GM23338 (cell line): ENCODE measurements around the gene ZAP70. TPM values are rescaled to one million over a fixed set of nuclear protein-coding genes. Genes with fewer than 3 reads are reported as not detected.
A peak's percentile ranks its signal among the peaks of the same experiment; 100 is the strongest.
"Not testable (repeated sequence)": the region's sequence is repeated elsewhere in the genome, so short reads cannot be mapped to it uniquely, and the experiment has no call there.

Source experiments
- ATAC-seq: fragments of 200-7000 bp; cut with Tn5 transposase; 3 replicates; pipeline ENCODE4 v1.9.1; 2020
- DNase-seq: peaks from one replicate; pipeline ENCODE4 v3.0.0-alpha.2; 2015; ENCODE audit warnings: low spot score
- H2AFZ ChIP-seq: fragments of 200-600 bp; sonication (generic); 2 replicates; pipeline ENCODE4 v1.8.0; 2016; ENCODE audit warnings: antibody characterized with exemption, mild to moderate bottlenecking, moderate library complexity
- H3F3A ChIP-seq: fragments of 200-600 bp; sonication (generic); replicated peaks from 2 replicates; pipeline ENCODE4 v1.8.0; 2017; ENCODE audit warnings: antibody characterized with exemption, mixed run types, low read depth
- H3K27ac ChIP-seq: fragments of 200-600 bp; sonication (generic); 2 replicates; pipeline ENCODE4 v1.6.1; 2016; ENCODE audit warnings: low read depth
- H3K27me3 ChIP-seq: fragments of 200-600 bp; sonication (generic); 2 replicates; pipeline ENCODE4 v1.8.0; 2016; ENCODE audit warnings: mild to moderate bottlenecking, mixed run types, moderate library complexity; ENCODE audit not compliant: insufficient read depth
- H3K36me3 ChIP-seq: fragments of 200-600 bp; sonication (generic); 2 replicates; pipeline ENCODE4 v1.8.0; 2016; ENCODE audit warnings: mild to moderate bottlenecking; ENCODE audit not compliant: insufficient read depth
- H3K4me1 ChIP-seq: fragments of 200-600 bp; sonication (generic); 2 replicates; pipeline ENCODE4 v1.8.0; 2016; ENCODE audit warnings: mild to moderate bottlenecking, moderate library complexity; ENCODE audit not compliant: insufficient read depth
- H3K4me2 ChIP-seq: fragments of 200-600 bp; sonication (generic); 2 replicates; pipeline ENCODE4 v1.7.1; 2017; ENCODE audit warnings: mixed run types
- H3K4me3 ChIP-seq: fragments of 200-600 bp; sonication (generic); 2 replicates; pipeline ENCODE4 v1.6.1; 2016; ENCODE audit warnings: mixed run types
- H3K79me2 ChIP-seq: fragments of 200-600 bp; sonication (generic); replicated peaks from 2 replicates; pipeline ENCODE4 v1.8.0; 2017; ENCODE audit warnings: mild to moderate bottlenecking; ENCODE audit not compliant: insufficient read depth
- H3K9me2 ChIP-seq: fragments of 200-600 bp; sonication (generic); 2 replicates; pipeline ENCODE4 v1.8.0; 2017; ENCODE audit not compliant: insufficient read depth
- H4K20me1 ChIP-seq: fragments of 200-600 bp; sonication (generic); replicated peaks from 2 replicates; pipeline ENCODE4 v1.8.0; 2017; ENCODE audit warnings: mild to moderate bottlenecking; ENCODE audit not compliant: insufficient read depth
- H3K27ac Mint-ChIP-seq: 2 replicates; pipeline ENCODE4 v1.8.0; 2020; ENCODE audit warnings: inconsistent platforms, mild to moderate bottlenecking, moderate library complexity, mixed read lengths
- H3K27me3 Mint-ChIP-seq: 3 replicates; pipeline ENCODE4 v1.8.0; 2022; ENCODE audit warnings: low read depth, mild to moderate bottlenecking, moderate library complexity, mixed read lengths, inconsistent platforms; ENCODE audit not compliant: insufficient read depth, poor library complexity
- H3K36me3 Mint-ChIP-seq: 3 replicates; pipeline ENCODE4 v1.8.0; 2021; ENCODE audit warnings: low read depth, mild to moderate bottlenecking, inconsistent platforms, moderate library complexity, mixed read lengths
- H3K4me1 Mint-ChIP-seq: 3 replicates; pipeline ENCODE4 v1.8.0; 2020; ENCODE audit warnings: mild to moderate bottlenecking, inconsistent platforms, mixed read lengths
- H3K4me3 Mint-ChIP-seq: 3 replicates; pipeline ENCODE4 v1.8.0; 2021; ENCODE audit warnings: moderate library complexity, mild to moderate bottlenecking, inconsistent platforms, mixed read lengths
- H3K9me3 Mint-ChIP-seq: 3 replicates; pipeline ENCODE4 v1.8.0; 2020; ENCODE audit warnings: moderate library complexity, mild to moderate bottlenecking, inconsistent platforms, mixed read lengths
- EZH2 ChIP-seq: fragments of 200-600 bp; sonication (generic); IDR thresholded peaks from one replicate; pipeline ENCODE4 v1.8.0; 2017; ENCODE audit warnings: antibody characterized with exemption, mild to moderate bottlenecking, low read depth; ENCODE audit not compliant: unreplicated experiment
- EZH2phosphoT487 ChIP-seq: fragments of 200-600 bp; sonication (generic); IDR thresholded peaks from one replicate; pipeline ENCODE4 v1.8.1; 2018; ENCODE audit warnings: antibody characterized with exemption; ENCODE audit not compliant: unreplicated experiment
- JUNB ChIP-seq: IDR thresholded peaks from one replicate; pipeline ENCODE4 v1.6.1; 2016; ENCODE audit warnings: antibody characterized with exemption; ENCODE audit not compliant: unreplicated experiment
- NANOG ChIP-seq: IDR thresholded peaks from 2 replicates; pipeline ENCODE4 v1.6.1; 2016; ENCODE audit warnings: antibody characterized with exemption, borderline replicate concordance
- POLR2AphosphoS5 ChIP-seq: IDR thresholded peaks from 2 replicates; pipeline ENCODE4 v1.6.1; 2016; ENCODE audit warnings: antibody characterized with exemption, low read depth
- STAT1 ChIP-seq: IDR thresholded peaks from one replicate; pipeline ENCODE4 v1.6.1; 2016; ENCODE audit warnings: antibody characterized with exemption; ENCODE audit not compliant: unreplicated experiment
- ZNF114 ChIP-seq: fragments of 250-450 bp; sonication (Bioruptor Pico); IDR thresholded peaks from 2 replicates; pipeline ENCODE4 v1.5.0; 2020; ENCODE audit warnings: mild to moderate bottlenecking, moderate library complexity
- ZNF331 ChIP-seq: fragments of 250-450 bp; sonication (Bioruptor Pico); IDR thresholded peaks from 2 replicates; pipeline ENCODE4 v1.5.0; 2020; ENCODE audit warnings: low read depth, mild to moderate bottlenecking, moderate library complexity
- polyA plus RNA-seq: library from polyadenylated mRNA; unstranded; fragments of >200 nt; fragmentation: Nextera tagmentation; extraction: Ambion mirVana; gene quantifications from 2 replicates; pipeline ENCODE4 v1.2.1, GENCODE V29; 2016
- total RNA-seq: library from RNA; depleted of rRNA; stranded (reverse); fragments of >200 nt; shearing (Covaris generic); gene quantifications from 2 replicates; pipeline ENCODE4 v1.2.3, GENCODE V29; 2014
- TF ChIP-seq, protein P1 (sequence below): IDR thresholded peaks from one replicate; pipeline ENCODE4 v1.6.1; 2018; ENCODE audit warnings: antibody characterized with exemption; ENCODE audit not compliant: unreplicated experiment
- TF ChIP-seq, protein P2 (sequence below): IDR thresholded peaks from 2 replicates; pipeline ENCODE4 v1.6.1; 2016; ENCODE audit warnings: antibody characterized with exemption
- TF ChIP-seq, protein P3 (sequence below), 2 experiments: fragments of 200-600 bp in 1 of 2; sonication (generic) in 1 of 2; conservative IDR thresholded peaks; 2 replicates each; pipeline versions ENCODE4 v1.5.1 to v1.6.1; 2016 to 2017; ENCODE audit warnings: antibody characterized with exemption in 2 of 2, low read depth in 2 of 2, mild to moderate bottlenecking in 2 of 2, moderate library complexity in 1 of 2

Gene ZAP70
- total and polyA plus RNA-seq, 2 experiments from 2014 or later, result 0.42 TPM; not detected in 1

DNA sequence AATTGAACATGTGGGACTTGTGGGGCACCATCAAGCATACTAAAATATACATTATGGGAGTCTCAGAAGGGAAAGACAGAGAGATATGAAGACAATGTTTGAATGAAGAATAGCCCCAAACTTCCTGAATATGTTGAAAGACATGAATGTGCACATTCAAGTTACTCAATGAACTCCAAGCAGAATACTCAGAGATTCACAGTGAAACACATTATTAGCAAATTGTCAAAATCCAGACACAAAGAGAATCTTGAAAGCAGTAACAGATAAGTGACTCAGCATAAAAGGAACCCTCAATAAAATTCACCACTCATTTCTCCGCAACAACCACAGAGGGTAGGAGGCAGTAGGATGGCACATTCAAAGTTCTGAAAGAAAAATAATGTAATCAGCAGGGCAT, 35.1 kb upstream of the ZAP70 start (continued):
- TF ChIP-seq, protein P1, sequence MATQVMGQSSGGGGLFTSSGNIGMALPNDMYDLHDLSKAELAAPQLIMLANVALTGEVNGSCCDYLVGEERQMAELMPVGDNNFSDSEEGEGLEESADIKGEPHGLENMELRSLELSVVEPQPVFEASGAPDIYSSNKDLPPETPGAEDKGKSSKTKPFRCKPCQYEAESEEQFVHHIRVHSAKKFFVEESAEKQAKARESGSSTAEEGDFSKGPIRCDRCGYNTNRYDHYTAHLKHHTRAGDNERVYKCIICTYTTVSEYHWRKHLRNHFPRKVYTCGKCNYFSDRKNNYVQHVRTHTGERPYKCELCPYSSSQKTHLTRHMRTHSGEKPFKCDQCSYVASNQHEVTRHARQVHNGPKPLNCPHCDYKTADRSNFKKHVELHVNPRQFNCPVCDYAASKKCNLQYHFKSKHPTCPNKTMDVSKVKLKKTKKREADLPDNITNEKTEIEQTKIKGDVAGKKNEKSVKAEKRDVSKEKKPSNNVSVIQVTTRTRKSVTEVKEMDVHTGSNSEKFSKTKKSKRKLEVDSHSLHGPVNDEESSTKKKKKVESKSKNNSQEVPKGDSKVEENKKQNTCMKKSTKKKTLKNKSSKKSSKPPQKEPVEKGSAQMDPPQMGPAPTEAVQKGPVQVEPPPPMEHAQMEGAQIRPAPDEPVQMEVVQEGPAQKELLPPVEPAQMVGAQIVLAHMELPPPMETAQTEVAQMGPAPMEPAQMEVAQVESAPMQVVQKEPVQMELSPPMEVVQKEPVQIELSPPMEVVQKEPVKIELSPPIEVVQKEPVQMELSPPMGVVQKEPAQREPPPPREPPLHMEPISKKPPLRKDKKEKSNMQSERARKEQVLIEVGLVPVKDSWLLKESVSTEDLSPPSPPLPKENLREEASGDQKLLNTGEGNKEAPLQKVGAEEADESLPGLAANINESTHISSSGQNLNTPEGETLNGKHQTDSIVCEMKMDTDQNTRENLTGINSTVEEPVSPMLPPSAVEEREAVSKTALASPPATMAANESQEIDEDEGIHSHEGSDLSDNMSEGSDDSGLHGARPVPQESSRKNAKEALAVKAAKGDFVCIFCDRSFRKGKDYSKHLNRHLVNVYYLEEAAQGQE, result no peak
- TF ChIP-seq JUNB (no peak), EZH2phosphoT487 (no peak), EZH2 (no peak)

DNA sequence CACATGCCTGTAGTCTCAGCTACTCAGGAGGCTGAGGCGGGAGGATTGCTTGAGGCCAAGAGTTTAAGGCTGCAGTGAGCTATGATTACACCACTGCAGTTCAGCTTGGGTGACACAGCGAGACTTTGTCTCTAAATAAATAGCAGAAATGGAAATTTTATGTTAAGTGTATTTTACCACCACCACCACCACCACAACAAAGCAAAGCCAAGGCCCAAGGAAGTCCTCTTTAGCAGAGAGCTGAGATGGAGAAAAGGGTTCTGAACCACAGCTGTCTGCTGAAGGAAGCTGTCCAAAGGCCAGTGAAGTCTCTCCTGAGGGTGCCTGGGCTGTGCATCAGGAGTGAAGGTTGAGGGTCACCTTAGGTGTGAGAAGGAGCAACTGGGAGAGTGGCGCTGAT, 26.1 kb upstream of the ZAP70 start:
- H2AFZ ChIP-seq, H3F3A ChIP-seq, H3K9me2 ChIP-seq, H4K20me1 ChIP-seq, H3K36me3 ChIP-seq, H3K9me3 Mint-ChIP-seq, H3K27ac Mint-ChIP-seq, H3K4me3 ChIP-seq, H3K27me3 Mint-ChIP-seq, H3K4me3 Mint-ChIP-seq, H3K27ac ChIP-seq, DNase-seq, H3K27me3 ChIP-seq, H3K79me2 ChIP-seq, H3K36me3 Mint-ChIP-seq, H3K4me2 ChIP-seq, ATAC-seq: not testable (repeated sequence)
- peaks cover 13% of the 10 kb centered on the region; the same call in 1 of the 2 replicates for H3K4me1 ChIP-seq
- peaks cover 17% of the 10 kb centered on the region for H3K4me1 Mint-ChIP-seq

DNA sequence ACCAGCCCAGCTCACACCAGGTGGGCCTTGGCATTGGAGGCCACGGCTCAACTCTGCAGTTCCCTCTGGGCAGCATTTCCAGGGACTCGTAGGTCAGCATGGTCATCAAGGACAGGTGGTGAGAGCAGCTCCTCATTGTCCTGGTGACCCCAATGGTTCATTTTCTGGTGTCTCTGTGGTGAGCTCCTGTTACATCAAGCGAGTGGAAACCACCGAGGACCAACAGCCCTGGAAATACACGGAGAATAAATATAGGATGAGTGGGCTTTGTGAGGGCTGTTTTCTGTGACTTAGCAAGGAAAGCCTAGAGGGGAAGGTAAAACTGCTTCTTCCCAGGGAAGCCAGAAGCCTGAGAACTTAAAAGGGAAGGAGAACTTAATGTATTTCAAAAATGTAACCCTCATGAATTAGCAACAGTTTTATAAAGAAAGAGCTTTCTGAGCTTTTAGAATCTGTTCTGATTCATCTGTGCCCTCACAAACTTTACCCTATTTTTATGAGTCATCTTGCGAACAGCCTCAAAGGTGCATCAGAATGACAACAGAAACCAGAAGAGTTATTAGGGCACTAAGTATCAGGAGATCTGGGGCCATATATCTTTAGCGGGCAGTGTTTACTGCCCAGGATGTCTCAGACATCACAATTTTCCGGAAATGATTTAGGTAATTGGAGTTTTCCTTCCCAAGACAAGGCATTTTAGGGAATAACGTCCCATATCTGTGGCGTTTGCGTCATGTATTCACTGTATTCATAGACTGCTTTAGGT, 25.1 kb upstream of the ZAP70 start:
- Mint-ChIP-seq H3K36me3 (no peaks in the 10 kb centered on the region), H3K4me3 (no peak overlapping the region), H3K9me3 (peaks cover 7% of the 10 kb centered on the region; the same call in 2 of the 3 replicates), H3K27ac (peak overlapping the region; percentile 73; the same call in 1 of the 2 replicates), H3K27me3 (peaks cover 4% of the 10 kb centered on the region), H3K4me1 (peaks cover 17% of the 10 kb centered on the region)
- no peaks in the 10 kb centered on the region for H3K79me2 ChIP-seq
- no peak overlapping the region for H3K4me3 ChIP-seq
- H3K9me2 ChIP-seq, result no peaks in the 10 kb centered on the region
- H2AFZ ChIP-seq, result no peak overlapping the region
- no peak for ATAC-seq
- no peaks in the 10 kb centered on the region for H3K36me3 ChIP-seq
- no peak overlapping the region for H3K4me2 ChIP-seq
- peaks cover 13% of the 10 kb centered on the region; the same call in 1 of the 2 replicates for H3K4me1 ChIP-seq
- DNase-seq, result no peak
- no peak overlapping the region for H3K27ac ChIP-seq
- H3K27me3 ChIP-seq, result no peaks in the 10 kb centered on the region
- H3F3A ChIP-seq, result no peaks in the 10 kb centered on the region
- no peaks in the 10 kb centered on the region for H4K20me1 ChIP-seq
- TF ChIP-seq POLR2AphosphoS5 (no peak), ZNF331 (no peak), EZH2phosphoT487 (no peak), ZNF114 (CRISPR knock-in tag) (no peak), NANOG (no peak), JUNB (no peak), STAT1 (no peak)
- TF ChIP-seq, protein P1, result no peak
- TF ChIP-seq, protein P2, sequence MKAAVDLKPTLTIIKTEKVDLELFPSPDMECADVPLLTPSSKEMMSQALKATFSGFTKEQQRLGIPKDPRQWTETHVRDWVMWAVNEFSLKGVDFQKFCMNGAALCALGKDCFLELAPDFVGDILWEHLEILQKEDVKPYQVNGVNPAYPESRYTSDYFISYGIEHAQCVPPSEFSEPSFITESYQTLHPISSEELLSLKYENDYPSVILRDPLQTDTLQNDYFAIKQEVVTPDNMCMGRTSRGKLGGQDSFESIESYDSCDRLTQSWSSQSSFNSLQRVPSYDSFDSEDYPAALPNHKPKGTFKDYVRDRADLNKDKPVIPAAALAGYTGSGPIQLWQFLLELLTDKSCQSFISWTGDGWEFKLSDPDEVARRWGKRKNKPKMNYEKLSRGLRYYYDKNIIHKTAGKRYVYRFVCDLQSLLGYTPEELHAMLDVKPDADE, result no peak
- TF ChIP-seq, protein P3, sequence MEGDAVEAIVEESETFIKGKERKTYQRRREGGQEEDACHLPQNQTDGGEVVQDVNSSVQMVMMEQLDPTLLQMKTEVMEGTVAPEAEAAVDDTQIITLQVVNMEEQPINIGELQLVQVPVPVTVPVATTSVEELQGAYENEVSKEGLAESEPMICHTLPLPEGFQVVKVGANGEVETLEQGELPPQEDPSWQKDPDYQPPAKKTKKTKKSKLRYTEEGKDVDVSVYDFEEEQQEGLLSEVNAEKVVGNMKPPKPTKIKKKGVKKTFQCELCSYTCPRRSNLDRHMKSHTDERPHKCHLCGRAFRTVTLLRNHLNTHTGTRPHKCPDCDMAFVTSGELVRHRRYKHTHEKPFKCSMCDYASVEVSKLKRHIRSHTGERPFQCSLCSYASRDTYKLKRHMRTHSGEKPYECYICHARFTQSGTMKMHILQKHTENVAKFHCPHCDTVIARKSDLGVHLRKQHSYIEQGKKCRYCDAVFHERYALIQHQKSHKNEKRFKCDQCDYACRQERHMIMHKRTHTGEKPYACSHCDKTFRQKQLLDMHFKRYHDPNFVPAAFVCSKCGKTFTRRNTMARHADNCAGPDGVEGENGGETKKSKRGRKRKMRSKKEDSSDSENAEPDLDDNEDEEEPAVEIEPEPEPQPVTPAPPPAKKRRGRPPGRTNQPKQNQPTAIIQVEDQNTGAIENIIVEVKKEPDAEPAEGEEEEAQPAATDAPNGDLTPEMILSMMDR (conservative IDR thresholded peaks at IDR 0.05; ENCODE audit: low read depth in 2 of 2), result no peak
